Fibroblast of lung (primary cell): Measurements from ENCODE around the gene NCAN. TPM values are rescaled to one million over a fixed set of nuclear protein-coding genes. Genes with fewer than 3 reads are reported as not detected.

Source experiments
- DNase-seq, 2 donors: peaks; one replicate each; pipeline versions ENCODE4 v3.0.0 to v3.0.0-alpha.2; 2010; ENCODE audit warnings: low read depth in 2 of 2
- H2AFZ ChIP-seq: 2 replicates; pipeline ENCODE4 v1.5.1; 2012; ENCODE audit warnings: low read length, control low read depth, inconsistent platforms
- H3K27ac ChIP-seq: 2 replicates; pipeline ENCODE4 v1.5.1; 2011; ENCODE audit warnings: low read length, control low read depth; ENCODE audit not compliant: insufficient read depth
- H3K27me3 ChIP-seq: 2 replicates; pipeline ENCODE4 v1.5.1; 2011; ENCODE audit warnings: mild to moderate bottlenecking, low read length; ENCODE audit not compliant: control insufficient read depth, insufficient read depth
- H3K36me3 ChIP-seq: 2 replicates; pipeline ENCODE4 v1.5.1; 2011; ENCODE audit warnings: low read length; ENCODE audit not compliant: control insufficient read depth, insufficient read depth
- H3K4me1 ChIP-seq: 2 replicates; pipeline ENCODE4 v1.5.1; 2011; ENCODE audit warnings: low read length; ENCODE audit not compliant: control insufficient read depth, insufficient read depth; ENCODE audit errors: extremely low read depth
- H3K4me2 ChIP-seq: 2 replicates; pipeline ENCODE4 v1.5.1; 2011; ENCODE audit warnings: low read length, control low read depth; ENCODE audit not compliant: insufficient read depth; ENCODE audit errors: extremely low read depth
- H3K4me3 ChIP-seq, 4 experiments: fragments of 200-600 bp in 1 of 4; sonication (generic) in 1 of 4; replicated peaks in 1 of 4; 2 replicates each; pipeline ENCODE4 v1.5.1; 2011 to 2016; ENCODE audit warnings: low read length in 4 of 4, low read depth in 3 of 4, mild to moderate bottlenecking in 3 of 4, control low read depth in 2 of 4, inconsistent platforms in 1 of 4, mixed read lengths in 1 of 4; ENCODE audit not compliant: insufficient read depth in 1 of 4; ENCODE audit errors: control extremely low read depth in 1 of 4
- H3K79me2 ChIP-seq: 2 replicates; pipeline ENCODE4 v1.5.1; 2012; ENCODE audit warnings: mild to moderate bottlenecking, low read length, inconsistent platforms; ENCODE audit not compliant: control insufficient read depth, insufficient read depth
- H3K9ac ChIP-seq: 2 replicates; pipeline ENCODE4 v1.5.1; 2011; ENCODE audit warnings: mild to moderate bottlenecking, low read length, control low read depth; ENCODE audit not compliant: insufficient read depth
- H3K9me3 ChIP-seq: 2 replicates; pipeline ENCODE4 v1.5.1; 2012; ENCODE audit warnings: low read depth, low read length; ENCODE audit not compliant: control insufficient read depth, insufficient read depth
- H4K20me1 ChIP-seq: 2 replicates; pipeline ENCODE4 v1.5.1; 2011; ENCODE audit warnings: low read length; ENCODE audit not compliant: control insufficient read depth, insufficient read depth; ENCODE audit errors: extremely low read depth
- EZH2 ChIP-seq: IDR thresholded peaks from 2 replicates; pipeline ENCODE4 v1.5.1; 2012; ENCODE audit warnings: low read length, control low read depth, mild to moderate bottlenecking; ENCODE audit errors: missing control alignments
- polyA plus RNA-seq, 2 donors: library from polyadenylated mRNA; depleted of rRNA in 1 of 2; stranded (reverse) in 1 of 2; unstranded in 1 of 2; fragments of >200 nt; gene quantifications; 2 replicates each; pipeline ENCODE4 v1.2.1, GENCODE V29; 2011 to 2012; ENCODE audit warnings: missing spikeins in 1 of 2
- total RNA-seq: library from RNA; depleted of rRNA; stranded (reverse); fragments of >200 nt; gene quantifications from 2 replicates; pipeline ENCODE4 v1.2.1, GENCODE V29; 2014
- TF ChIP-seq, protein P1 (sequence below), 2 donors: IDR thresholded peaks in 1 of 2; conservative IDR thresholded peaks in 1 of 2; 1 replicate in 1 of 2; 2 replicates in 1 of 2; pipeline ENCODE4 v1.5.1; 2011 to 2012; ENCODE audit warnings: low read length in 2 of 2, control low read depth in 1 of 2, inconsistent platforms in 1 of 2, low read depth in 1 of 2, mild to moderate bottlenecking in 1 of 2

The NCAN gene
- total and polyA plus RNA-seq, 2 donors (not counting 1 experiment from before 2014, with no cell fraction given): under 0.01 TPM; not detected in 1

DNA sequence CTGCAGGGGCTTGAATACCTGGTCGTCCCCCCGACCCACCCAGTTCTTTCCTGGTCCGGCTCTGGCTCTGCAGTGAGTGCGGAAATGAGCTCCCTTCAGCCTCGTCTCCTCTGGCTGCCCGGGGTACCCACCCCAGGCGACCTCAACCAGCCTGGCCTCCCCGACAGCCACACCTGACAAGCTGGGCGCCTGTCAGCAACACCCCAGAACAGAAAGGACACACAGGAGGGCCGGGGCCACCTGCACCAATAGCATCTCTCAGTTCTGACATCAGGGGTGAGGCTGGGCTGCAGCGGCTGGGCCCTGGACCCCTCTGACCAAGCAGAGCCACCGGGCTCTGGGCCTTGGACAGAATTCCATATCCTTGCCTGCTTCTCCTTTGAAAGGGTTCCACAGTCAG lies 88.9 kb downstream of the NCAN start:
- peaks cover 16% of the 10 kb centered on the region for H3K36me3 ChIP-seq
- no peaks in the 10 kb centered on the region for H3K4me1 ChIP-seq
- H3K79me2 ChIP-seq: no peaks in the 10 kb centered on the region
- H3K9ac ChIP-seq: no peak overlapping the region
- no peak overlapping the region for H3K4me2 ChIP-seq
- H3K27ac ChIP-seq: no peak overlapping the region
- DNase-seq: no peak
- H4K20me1 ChIP-seq: no peaks in the 10 kb centered on the region
- no peak for TF ChIP-seq EZH2
- TF ChIP-seq, protein P1, sequence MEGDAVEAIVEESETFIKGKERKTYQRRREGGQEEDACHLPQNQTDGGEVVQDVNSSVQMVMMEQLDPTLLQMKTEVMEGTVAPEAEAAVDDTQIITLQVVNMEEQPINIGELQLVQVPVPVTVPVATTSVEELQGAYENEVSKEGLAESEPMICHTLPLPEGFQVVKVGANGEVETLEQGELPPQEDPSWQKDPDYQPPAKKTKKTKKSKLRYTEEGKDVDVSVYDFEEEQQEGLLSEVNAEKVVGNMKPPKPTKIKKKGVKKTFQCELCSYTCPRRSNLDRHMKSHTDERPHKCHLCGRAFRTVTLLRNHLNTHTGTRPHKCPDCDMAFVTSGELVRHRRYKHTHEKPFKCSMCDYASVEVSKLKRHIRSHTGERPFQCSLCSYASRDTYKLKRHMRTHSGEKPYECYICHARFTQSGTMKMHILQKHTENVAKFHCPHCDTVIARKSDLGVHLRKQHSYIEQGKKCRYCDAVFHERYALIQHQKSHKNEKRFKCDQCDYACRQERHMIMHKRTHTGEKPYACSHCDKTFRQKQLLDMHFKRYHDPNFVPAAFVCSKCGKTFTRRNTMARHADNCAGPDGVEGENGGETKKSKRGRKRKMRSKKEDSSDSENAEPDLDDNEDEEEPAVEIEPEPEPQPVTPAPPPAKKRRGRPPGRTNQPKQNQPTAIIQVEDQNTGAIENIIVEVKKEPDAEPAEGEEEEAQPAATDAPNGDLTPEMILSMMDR (conservative IDR thresholded peaks at IDR 0.05 in 1 of 2, IDR thresholded peaks at IDR 0.05 in 1 of 2; ENCODE audit: low read depth in 1 of 2, low read length in 2 of 2): no peak
- no peaks in the 10 kb centered on the region for H3K9me3 ChIP-seq
- no peaks in the 10 kb centered on the region for H3K27me3 ChIP-seq
- no peak overlapping the region for H2AFZ ChIP-seq
- H3K4me3 ChIP-seq: no peak overlapping the region

Other genes starting within 250 kb of the NCAN start
- 24.7 and 31.4 TPM in 2 replicates for gene SUGP2, start 178.4 kb upstream of the NCAN start, total RNA-seq
- 29.2 and 32.9 TPM in 2 replicates for gene SUGP2, start 178.4 kb upstream of the NCAN start, polyA plus RNA-seq
- 25.7 and 35.8 TPM in 2 replicates for gene ARMC6, start 178.4 kb upstream of the NCAN start, total RNA-seq
- 14.0 and 23.0 TPM in 2 replicates for gene ARMC6, start 178.4 kb upstream of the NCAN start, polyA plus RNA-seq
- gene SLC25A42, start 148.0 kb upstream of the NCAN start, total RNA-seq: 4.9 and 7.1 TPM in 2 replicates
- gene SLC25A42, start 148.0 kb upstream of the NCAN start, polyA plus RNA-seq: 3.5 and 3.6 TPM in 2 replicates
- 21.1 and 23.8 TPM in 2 replicates for gene TMEM161A, start 73.5 kb upstream of the NCAN start, total RNA-seq
- 9.4 and 11.8 TPM in 2 replicates for gene TMEM161A, start 73.5 kb upstream of the NCAN start, polyA plus RNA-seq
- gene MEF2B, start 41.7 kb upstream of the NCAN start, total RNA-seq: under 0.01 and 0.33 TPM in 2 replicates
- gene MEF2B, start 41.7 kb upstream of the NCAN start, polyA plus RNA-seq: 0.19 and 0.35 TPM in 2 replicates
- gene BORCS8, start 19.8 kb upstream of the NCAN start, total RNA-seq: 8.7 and 13.9 TPM in 2 replicates
- gene BORCS8, start 19.8 kb upstream of the NCAN start, polyA plus RNA-seq: 10.7 and 16.8 TPM in 2 replicates
- 60.1 and 65.2 TPM in 2 replicates for gene RFXANK, start 19.7 kb upstream of the NCAN start, total RNA-seq
- gene RFXANK, start 19.7 kb upstream of the NCAN start, polyA plus RNA-seq: 31.9 and 45.3 TPM in 2 replicates
- 3.3 and 4.4 TPM in 2 replicates for gene NR2C2AP, start 8.5 kb upstream of the NCAN start, total RNA-seq
- 4.6 and 9.8 TPM in 2 replicates for gene NR2C2AP, start 8.5 kb upstream of the NCAN start, polyA plus RNA-seq
- gene TM6SF2, start 61.3 kb downstream of the NCAN start, total RNA-seq: 0.26 and 0.99 TPM in 2 replicates
- gene TM6SF2, start 61.3 kb downstream of the NCAN start, polyA plus RNA-seq: 0.23 and 0.27 TPM in 2 replicates
- gene SUGP1, start 108.6 kb downstream of the NCAN start, total RNA-seq: 15.7 and 27.7 TPM in 2 replicates
- 17.3 and 25.2 TPM in 2 replicates for gene SUGP1, start 108.6 kb downstream of the NCAN start, polyA plus RNA-seq
- 21.1 and 29.4 TPM in 2 replicates for gene MAU2, start 108.9 kb downstream of the NCAN start, total RNA-seq
- gene MAU2, start 108.9 kb downstream of the NCAN start, polyA plus RNA-seq: 11.1 TPM in 2 replicates
- 28.8 and 31.7 TPM in 2 replicates for gene GATAD2A, start 193.7 kb downstream of the NCAN start, total RNA-seq
- gene GATAD2A, start 193.7 kb downstream of the NCAN start, polyA plus RNA-seq: 63.5 and 77.2 TPM in 2 replicates